C4-2B (cell line): ENCODE results near the gene ANGEL1.

Experiments
- CTCF ChIP-seq: fragments of 450-650 bp; conservative IDR thresholded peaks from 2 replicates; pipeline ENCODE4 v1.5.1; 2017; ENCODE audit warnings: mild to moderate bottlenecking
- ZFX ChIP-seq: fragments of 450-650 bp; IDR thresholded peaks from 2 replicates; pipeline ENCODE4 v1.6.1; 2017

- no peak for TF ChIP-seq CTCF
- TF ChIP-seq ZFX: no peak
Observed at GRCh38 chr14:76773188-76773885, 39.3 kb downstream of the ANGEL1 start.
